GM23338 (cell line): ENCODE results near the gene CCDC12.

Experiments
- EZH2 ChIP-seq: fragments of 200-600 bp; sonication (generic); IDR thresholded peaks from one replicate; pipeline ENCODE4 v1.8.0; 2017; ENCODE audit warnings: antibody characterized with exemption, mild to moderate bottlenecking, low read depth; ENCODE audit not compliant: unreplicated experiment
- EZH2phosphoT487 ChIP-seq: fragments of 200-600 bp; sonication (generic); IDR thresholded peaks from one replicate; pipeline ENCODE4 v1.8.1; 2018; ENCODE audit warnings: antibody characterized with exemption; ENCODE audit not compliant: unreplicated experiment
- JUNB ChIP-seq: IDR thresholded peaks from one replicate; pipeline ENCODE4 v1.6.1; 2016; ENCODE audit warnings: antibody characterized with exemption; ENCODE audit not compliant: unreplicated experiment
- POLR2AphosphoS5 ChIP-seq: IDR thresholded peaks from 2 replicates; pipeline ENCODE4 v1.6.1; 2016; ENCODE audit warnings: antibody characterized with exemption, low read depth
- TF ChIP-seq, protein P1 (sequence below), 2 experiments: fragments of 200-600 bp in 1 of 2; sonication (generic) in 1 of 2; conservative IDR thresholded peaks; 2 replicates each; pipeline versions ENCODE4 v1.5.1 to v1.6.1; 2016 to 2017; ENCODE audit warnings: antibody characterized with exemption in 2 of 2, low read depth in 2 of 2, mild to moderate bottlenecking in 2 of 2, moderate library complexity in 1 of 2
- TF ChIP-seq, protein P2 (sequence below): IDR thresholded peaks from one replicate; pipeline ENCODE4 v1.6.1; 2018; ENCODE audit warnings: antibody characterized with exemption; ENCODE audit not compliant: unreplicated experiment

DNA sequence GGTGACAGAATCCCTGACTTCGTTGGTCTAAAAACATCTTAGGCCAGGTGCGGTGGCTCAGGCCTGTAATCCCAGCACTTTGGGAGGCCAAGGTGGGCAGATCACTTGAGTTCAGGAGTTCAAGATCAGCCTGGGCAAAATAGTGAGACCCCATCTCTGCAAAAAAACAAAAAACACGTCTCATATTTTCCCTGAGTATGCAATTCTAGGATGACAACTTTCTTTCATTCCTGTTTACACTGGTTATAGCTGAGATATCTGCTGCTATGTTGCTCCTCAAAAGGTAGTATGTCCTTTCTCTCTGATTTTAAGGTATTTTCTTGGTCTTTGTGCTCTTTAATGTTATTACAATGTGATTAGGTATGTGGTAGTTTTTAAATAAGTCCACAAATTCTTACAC lies 59.7 kb downstream of the CCDC12 start:
- TF ChIP-seq, protein P1, sequence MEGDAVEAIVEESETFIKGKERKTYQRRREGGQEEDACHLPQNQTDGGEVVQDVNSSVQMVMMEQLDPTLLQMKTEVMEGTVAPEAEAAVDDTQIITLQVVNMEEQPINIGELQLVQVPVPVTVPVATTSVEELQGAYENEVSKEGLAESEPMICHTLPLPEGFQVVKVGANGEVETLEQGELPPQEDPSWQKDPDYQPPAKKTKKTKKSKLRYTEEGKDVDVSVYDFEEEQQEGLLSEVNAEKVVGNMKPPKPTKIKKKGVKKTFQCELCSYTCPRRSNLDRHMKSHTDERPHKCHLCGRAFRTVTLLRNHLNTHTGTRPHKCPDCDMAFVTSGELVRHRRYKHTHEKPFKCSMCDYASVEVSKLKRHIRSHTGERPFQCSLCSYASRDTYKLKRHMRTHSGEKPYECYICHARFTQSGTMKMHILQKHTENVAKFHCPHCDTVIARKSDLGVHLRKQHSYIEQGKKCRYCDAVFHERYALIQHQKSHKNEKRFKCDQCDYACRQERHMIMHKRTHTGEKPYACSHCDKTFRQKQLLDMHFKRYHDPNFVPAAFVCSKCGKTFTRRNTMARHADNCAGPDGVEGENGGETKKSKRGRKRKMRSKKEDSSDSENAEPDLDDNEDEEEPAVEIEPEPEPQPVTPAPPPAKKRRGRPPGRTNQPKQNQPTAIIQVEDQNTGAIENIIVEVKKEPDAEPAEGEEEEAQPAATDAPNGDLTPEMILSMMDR (conservative IDR thresholded peaks at IDR 0.05; ENCODE audit: low read depth in 2 of 2), result no peak
- TF ChIP-seq, protein P2, sequence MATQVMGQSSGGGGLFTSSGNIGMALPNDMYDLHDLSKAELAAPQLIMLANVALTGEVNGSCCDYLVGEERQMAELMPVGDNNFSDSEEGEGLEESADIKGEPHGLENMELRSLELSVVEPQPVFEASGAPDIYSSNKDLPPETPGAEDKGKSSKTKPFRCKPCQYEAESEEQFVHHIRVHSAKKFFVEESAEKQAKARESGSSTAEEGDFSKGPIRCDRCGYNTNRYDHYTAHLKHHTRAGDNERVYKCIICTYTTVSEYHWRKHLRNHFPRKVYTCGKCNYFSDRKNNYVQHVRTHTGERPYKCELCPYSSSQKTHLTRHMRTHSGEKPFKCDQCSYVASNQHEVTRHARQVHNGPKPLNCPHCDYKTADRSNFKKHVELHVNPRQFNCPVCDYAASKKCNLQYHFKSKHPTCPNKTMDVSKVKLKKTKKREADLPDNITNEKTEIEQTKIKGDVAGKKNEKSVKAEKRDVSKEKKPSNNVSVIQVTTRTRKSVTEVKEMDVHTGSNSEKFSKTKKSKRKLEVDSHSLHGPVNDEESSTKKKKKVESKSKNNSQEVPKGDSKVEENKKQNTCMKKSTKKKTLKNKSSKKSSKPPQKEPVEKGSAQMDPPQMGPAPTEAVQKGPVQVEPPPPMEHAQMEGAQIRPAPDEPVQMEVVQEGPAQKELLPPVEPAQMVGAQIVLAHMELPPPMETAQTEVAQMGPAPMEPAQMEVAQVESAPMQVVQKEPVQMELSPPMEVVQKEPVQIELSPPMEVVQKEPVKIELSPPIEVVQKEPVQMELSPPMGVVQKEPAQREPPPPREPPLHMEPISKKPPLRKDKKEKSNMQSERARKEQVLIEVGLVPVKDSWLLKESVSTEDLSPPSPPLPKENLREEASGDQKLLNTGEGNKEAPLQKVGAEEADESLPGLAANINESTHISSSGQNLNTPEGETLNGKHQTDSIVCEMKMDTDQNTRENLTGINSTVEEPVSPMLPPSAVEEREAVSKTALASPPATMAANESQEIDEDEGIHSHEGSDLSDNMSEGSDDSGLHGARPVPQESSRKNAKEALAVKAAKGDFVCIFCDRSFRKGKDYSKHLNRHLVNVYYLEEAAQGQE, result no peak
- TF ChIP-seq EZH2, result no peak
- no peak for TF ChIP-seq JUNB
- no peak for TF ChIP-seq POLR2AphosphoS5
- no peak for TF ChIP-seq EZH2phosphoT487
